Measurements from ENCODE around the gene CHMP4A.
"Not testable (repeated sequence)": the region's sequence is repeated elsewhere in the genome, so short reads cannot be mapped to it uniquely, and the experiment has no call there.

DNA sequence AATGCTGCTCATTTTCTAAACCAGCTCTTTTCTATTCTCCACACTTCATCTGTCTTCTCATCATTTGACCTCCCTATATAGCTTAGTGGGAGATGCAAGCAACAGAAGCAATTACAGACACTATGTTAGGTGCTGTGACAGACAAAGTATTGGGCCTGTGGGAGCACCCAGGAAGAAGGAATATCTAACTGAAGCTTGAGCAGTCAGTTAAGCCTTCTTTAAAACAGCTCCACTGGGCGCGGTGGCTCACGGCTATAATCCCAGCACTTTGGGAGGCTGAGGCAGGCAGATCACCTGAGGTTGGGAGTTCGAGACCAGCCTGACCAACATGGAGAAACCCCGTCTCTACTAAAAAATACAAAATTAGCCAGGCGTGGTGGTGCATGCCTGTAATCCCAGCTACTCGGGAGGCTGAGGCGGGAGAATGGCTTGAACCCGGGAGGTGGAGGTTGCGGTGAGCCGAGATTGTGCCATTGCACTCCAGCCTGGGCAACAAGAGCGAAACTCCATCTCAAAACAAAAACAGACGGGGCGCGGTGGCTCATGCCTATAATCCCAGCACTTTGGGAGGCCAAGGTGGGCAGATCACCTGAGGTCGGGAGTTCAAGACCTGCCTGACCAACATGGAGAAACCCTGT lies 9.9 kb downstream of the CHMP4A start:
- TF ChIP-seq, protein P1, sequence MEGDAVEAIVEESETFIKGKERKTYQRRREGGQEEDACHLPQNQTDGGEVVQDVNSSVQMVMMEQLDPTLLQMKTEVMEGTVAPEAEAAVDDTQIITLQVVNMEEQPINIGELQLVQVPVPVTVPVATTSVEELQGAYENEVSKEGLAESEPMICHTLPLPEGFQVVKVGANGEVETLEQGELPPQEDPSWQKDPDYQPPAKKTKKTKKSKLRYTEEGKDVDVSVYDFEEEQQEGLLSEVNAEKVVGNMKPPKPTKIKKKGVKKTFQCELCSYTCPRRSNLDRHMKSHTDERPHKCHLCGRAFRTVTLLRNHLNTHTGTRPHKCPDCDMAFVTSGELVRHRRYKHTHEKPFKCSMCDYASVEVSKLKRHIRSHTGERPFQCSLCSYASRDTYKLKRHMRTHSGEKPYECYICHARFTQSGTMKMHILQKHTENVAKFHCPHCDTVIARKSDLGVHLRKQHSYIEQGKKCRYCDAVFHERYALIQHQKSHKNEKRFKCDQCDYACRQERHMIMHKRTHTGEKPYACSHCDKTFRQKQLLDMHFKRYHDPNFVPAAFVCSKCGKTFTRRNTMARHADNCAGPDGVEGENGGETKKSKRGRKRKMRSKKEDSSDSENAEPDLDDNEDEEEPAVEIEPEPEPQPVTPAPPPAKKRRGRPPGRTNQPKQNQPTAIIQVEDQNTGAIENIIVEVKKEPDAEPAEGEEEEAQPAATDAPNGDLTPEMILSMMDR (IDR thresholded peaks at IDR 0.05): not testable (repeated sequence)
- not testable (repeated sequence) for TF ChIP-seq POLR2A (IDR thresholded peaks at IDR 0.05)

Measured in vagina (tissue), 2 donors.